A549 (cell line): ENCODE results near the gene TMEM42. TPM values are rescaled to one million over a fixed set of nuclear protein-coding genes. Genes with fewer than 3 reads are reported as not detected.
"Not testable (repeated sequence)": the region's sequence is repeated elsewhere in the genome, so short reads cannot be mapped to it uniquely, and the experiment has no call there.

ENCODE experiments used
- ATAC-seq, 2 experiments: fragments of 200-7000 bp in 1 of 2; fragments of >200 bp in 1 of 2; cut with Nextera tagmentation in 1 of 2; cut with Tn5 transposase in 1 of 2; 3 replicates each; pipeline versions ENCODE4 v1.8.0 to v1.9.1; 2018 to 2020; ENCODE audit warnings: mild to moderate bottlenecking in 1 of 2, moderate library complexity in 1 of 2
- CTCF ChIA-PET: fragments of 300-600 bp; sonication (Branson Sonifier 250); formaldehyde crosslinking; extraction: SDS; loops from one replicate; lab custom pipeline; 2021; ENCODE audit warnings: antibody characterized with exemption, inconsistent platforms; lab: Yijun Ruan, JAX
- POLR2A ChIA-PET: fragments of 350-600 bp; formaldehyde crosslinking; extraction: SDS; loops from one replicate; lab custom pipeline; 2021; ENCODE audit warnings: antibody characterized with exemption, inconsistent platforms; lab: Yijun Ruan, JAX
- DNase-seq, 2 experiments: peaks; one replicate each; pipeline versions ENCODE4 v3.0.0 to v3.0.0-alpha.2; 2011 to 2016; ENCODE audit warnings: low read depth in 1 of 2, low spot score in 1 of 2
- FAIRE-seq: peaks from 2 replicates; lab custom pipeline; 2011; peaks lifted over from hg19 to GRCh38; lab: Jason Lieb, UNC
- H3K27ac ChIP-seq, 2 experiments: fragments of >200 bp; sonication (Bioruptor Twin); formaldehyde crosslinking; 3 replicates each; pipeline ENCODE4 v1.5.1; 2016 to 2017
- H3K4me1 ChIP-seq: fragments of >200 bp; sonication (Bioruptor Twin); formaldehyde crosslinking; 3 replicates; pipeline ENCODE4 v1.6.1; 2016
- H3K4me2 ChIP-seq: fragments of >200 bp; sonication (Bioruptor Twin); formaldehyde crosslinking; 3 replicates; pipeline ENCODE4 v1.6.1; 2016
- H3K4me3 ChIP-seq: fragments of >200 bp; sonication (Bioruptor Twin); formaldehyde crosslinking; 3 replicates; pipeline ENCODE4 v1.5.1; 2016
- H3K9me3 ChIP-seq: fragments of >200 bp; sonication (Bioruptor Twin); formaldehyde crosslinking; 3 replicates; pipeline ENCODE4 v1.6.1; 2016
- CBX2 ChIP-seq: fragments of 200-600 bp; sonication (generic); IDR thresholded peaks from 2 replicates; pipeline ENCODE4 v1.6.1; 2016; ENCODE audit warnings: low read depth, mild to moderate bottlenecking, borderline replicate concordance
- CEBPB ChIP-seq, 2 experiments: fragments of >200 bp in 1 of 2; sonication (Bioruptor Twin) in 1 of 2; formaldehyde crosslinking in 1 of 2; IDR thresholded peaks; 2 replicates each; pipeline ENCODE4 v1.6.1; 2012 to 2016
- CHD4 ChIP-seq: fragments of 200-600 bp; sonication (generic); IDR thresholded peaks from 2 replicates; pipeline ENCODE4 v1.6.1; 2016; ENCODE audit warnings: antibody characterized with exemption, mild to moderate bottlenecking, borderline replicate concordance
- EP300 ChIP-seq, 2 experiments: fragments of >200 bp; sonication (Bioruptor Twin); formaldehyde crosslinking; IDR thresholded peaks; 2 replicates in 1 of 2; 3 replicates in 1 of 2; pipeline ENCODE4 v1.6.1; 2016 to 2017
- FOSB ChIP-seq: fragments of 250-450 bp; sonication (Bioruptor Pico); IDR thresholded peaks from 2 replicates; pipeline ENCODE4 v1.5.0; 2020; ENCODE audit warnings: mild to moderate bottlenecking, moderate library complexity
- FOSL2 ChIP-seq, 2 experiments: fragments of 450-650 bp in 1 of 2; fragments of >200 bp in 1 of 2; sonication (Bioruptor Twin) in 1 of 2; formaldehyde crosslinking; IDR thresholded peaks; 2 replicates each; pipeline versions ENCODE4 v1.5.0 to v1.6.1; 2016 to 2020; ENCODE audit warnings: mild to moderate bottlenecking in 1 of 2, moderate library complexity in 1 of 2
- JUNB ChIP-seq: fragments of >200 bp; sonication (Bioruptor Twin); formaldehyde crosslinking; IDR thresholded peaks from 2 replicates; pipeline ENCODE4 v1.6.1; 2016
- MAFK ChIP-seq: fragments of 450-650 bp; IDR thresholded peaks from 2 replicates; pipeline ENCODE4 v1.6.1; 2014; ENCODE audit not compliant: partially characterized antibody
- NPAS2 ChIP-seq: fragments of 250-450 bp; sonication (Bioruptor Pico); IDR thresholded peaks from 2 replicates; pipeline ENCODE4 v1.8.0; 2022; ENCODE audit warnings: mild to moderate bottlenecking, moderate library complexity, borderline replicate concordance
- NR3C1 ChIP-seq: fragments of >200 bp; sonication (Bioruptor Twin); formaldehyde crosslinking; IDR thresholded peaks from 3 replicates; pipeline ENCODE4 v1.6.1; 2017
- POLR2A ChIP-seq: IDR thresholded peaks from 2 replicates; pipeline ENCODE4 v1.6.1; 2012; ENCODE audit warnings: mild to moderate bottlenecking, low read length
- RAD21 ChIP-seq, 2 experiments: fragments of >200 bp in 1 of 2; sonication (Bioruptor Twin) in 1 of 2; formaldehyde crosslinking in 1 of 2; IDR thresholded peaks in 1 of 2; conservative IDR thresholded peaks in 1 of 2; 2 replicates in 1 of 2; 3 replicates in 1 of 2; pipeline ENCODE4 v1.6.1; 2012 to 2018; ENCODE audit warnings: inconsistent platforms in 1 of 2
- RNF2 ChIP-seq: fragments of 200-600 bp; sonication (generic); IDR thresholded peaks from 2 replicates; pipeline ENCODE4 v1.6.1; 2016; ENCODE audit warnings: low read depth, mild to moderate bottlenecking, antibody characterized with exemption, moderate library complexity, borderline replicate concordance
- SMC3 ChIP-seq: fragments of >200 bp; sonication (Bioruptor Twin); formaldehyde crosslinking; IDR thresholded peaks from 3 replicates; pipeline ENCODE4 v1.6.1; 2018; ENCODE audit warnings: inconsistent platforms
- TFCP2L1 ChIP-seq: fragments of 250-450 bp; sonication (Bioruptor Pico); IDR thresholded peaks from 2 replicates; pipeline ENCODE4 v1.5.0; 2021; ENCODE audit warnings: mild to moderate bottlenecking
- WGBS: methylation state at CpG from one replicate; pipeline ENCODE4 v1.1.6; 2017; ENCODE audit errors: missing lambda C conversion rate; 5-methylcytosine and 5-hydroxymethylcytosine counted together
- polyA plus RNA-seq, 4 experiments: library from polyadenylated mRNA; depleted of rRNA in 3 of 4; stranded (reverse); fragments of >200 nt; fragmentation: RNase III in 1 of 4; extraction: RNeasy Plus Mini Kit Qiagen cat#74134 plus additional on column Dnase treatment in 1 of 4; gene quantifications; 2 replicates in 3 of 4; 3 replicates in 1 of 4; pipeline ENCODE4 v1.2.3, GENCODE V29; 2011 to 2017
- TF ChIP-seq, protein P1 (sequence below): IDR thresholded peaks from 2 replicates; pipeline ENCODE4 v1.6.1; 2012; ENCODE audit warnings: low read depth, borderline replicate concordance
- TF ChIP-seq, protein P2 (sequence below): fragments of 450-650 bp; IDR thresholded peaks from 2 replicates; pipeline ENCODE4 v1.6.1; 2014; ENCODE audit warnings: antibody characterized with exemption

TMEM42 gene
- polyA plus RNA-seq, 2 of the 4 experiments (the other 2 are of a cell fraction): 10.0 to 18.0 TPM

DNA sequence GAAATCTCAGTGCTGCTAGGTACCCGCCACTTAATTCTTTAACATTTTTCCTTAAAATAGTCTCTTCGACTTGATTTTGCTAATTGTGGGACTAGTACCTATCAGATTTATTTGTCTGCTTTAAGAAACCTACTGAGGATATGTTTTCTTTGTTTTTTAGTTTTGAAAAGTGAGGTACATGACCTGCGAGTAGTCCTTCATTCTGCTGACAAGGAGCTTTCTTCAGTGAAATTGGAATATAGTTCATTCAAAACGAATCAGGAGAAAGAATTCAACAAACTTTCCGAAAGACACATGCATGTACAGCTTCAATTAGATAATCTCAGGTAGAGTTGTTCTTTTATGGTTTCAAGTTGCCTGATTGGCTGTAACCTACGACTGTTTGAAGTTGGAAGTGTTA is 47.0 kb upstream of the TMEM42 start:
- no peaks in the 10 kb centered on the region for H3K4me1 ChIP-seq
- FAIRE-seq (no peak), ATAC-seq (no peak), DNase-seq (no peak)
- WGBS: 86% methylated on average over 6 of the region's 6 CpGs
- no peak overlapping the region for H3K27ac ChIP-seq
- H3K4me2 ChIP-seq: no peak overlapping the region
- TF ChIP-seq MAFK (peak; percentile 26), CEBPB (IDR thresholded peaks at IDR 0.05) (no peak)
- TF ChIP-seq, all 56 proteins: peak for 1
- Histone ChIP-seq H3K9me3 (no peaks in the 10 kb centered on the region), H3K4me3 (no peak overlapping the region)
- ChIA-PET CTCF (interaction anchor here (0.6 kb wide), 1 partner anchor 18 kb away, joined by 4 read pairs; no protein-coding TSS in a partner anchor), POLR2A (no interaction called here)

DNA sequence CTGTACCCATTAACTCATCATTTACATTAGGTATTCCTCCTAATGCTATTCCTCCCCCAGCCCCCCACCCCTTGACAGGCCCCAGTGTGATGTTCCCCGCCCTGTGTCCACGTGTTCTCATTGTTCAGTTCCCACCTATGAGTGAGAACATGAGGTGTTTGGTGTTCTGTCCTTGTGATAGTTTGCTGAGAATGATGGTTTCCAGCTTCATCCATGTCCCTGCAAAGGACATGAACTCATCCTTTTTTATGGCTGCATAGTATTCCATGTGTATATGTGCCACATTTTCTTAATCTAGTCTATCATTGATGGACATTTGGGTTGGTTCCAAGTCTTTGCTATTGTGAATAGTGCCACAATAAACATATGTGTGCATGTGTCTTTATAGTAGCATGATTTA is 45.4 kb upstream of the TMEM42 start:
- FAIRE-seq: not testable (repeated sequence)

DNA sequence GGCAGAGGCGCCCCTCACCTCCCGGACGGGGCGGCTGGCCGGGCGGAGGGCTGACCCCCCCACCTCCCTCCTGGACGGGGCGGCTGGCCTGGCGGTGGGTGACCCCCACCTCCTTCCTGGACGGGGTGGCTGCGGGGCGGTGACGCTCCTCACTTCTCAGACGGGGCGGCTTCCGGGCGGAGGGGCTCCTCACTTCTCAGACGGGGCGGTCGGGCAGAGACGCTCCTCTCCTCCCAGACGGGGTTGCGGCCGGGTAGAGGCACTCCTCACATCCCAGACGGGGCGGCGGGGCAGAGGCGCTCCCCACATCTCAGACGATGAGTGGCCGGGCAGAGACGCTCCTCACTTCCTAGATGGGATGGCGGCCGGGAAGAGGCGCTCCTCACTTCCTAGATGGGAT is 40.5 kb upstream of the TMEM42 start:
- POLR2A ChIA-PET, H3K4me3 ChIP-seq, FAIRE-seq, DNase-seq, CTCF ChIA-PET, H3K9me3 ChIP-seq, H3K4me2 ChIP-seq, H3K4me1 ChIP-seq, H3K27ac ChIP-seq, ATAC-seq: not testable (repeated sequence)
- WGBS: no CpG with 5 or more reads among the region's 34 CpGs

More for the DNA sequence above, 45.4 kb upstream of the TMEM42 start:
- H3K9me3 ChIP-seq, H3K4me2 ChIP-seq, ATAC-seq, H3K4me3 ChIP-seq, DNase-seq, H3K4me1 ChIP-seq, POLR2A ChIA-PET, H3K27ac ChIP-seq, CTCF ChIA-PET: not testable (repeated sequence)
- WGBS: 80% methylated on average over 1 of the region's 2 CpGs

DNA sequence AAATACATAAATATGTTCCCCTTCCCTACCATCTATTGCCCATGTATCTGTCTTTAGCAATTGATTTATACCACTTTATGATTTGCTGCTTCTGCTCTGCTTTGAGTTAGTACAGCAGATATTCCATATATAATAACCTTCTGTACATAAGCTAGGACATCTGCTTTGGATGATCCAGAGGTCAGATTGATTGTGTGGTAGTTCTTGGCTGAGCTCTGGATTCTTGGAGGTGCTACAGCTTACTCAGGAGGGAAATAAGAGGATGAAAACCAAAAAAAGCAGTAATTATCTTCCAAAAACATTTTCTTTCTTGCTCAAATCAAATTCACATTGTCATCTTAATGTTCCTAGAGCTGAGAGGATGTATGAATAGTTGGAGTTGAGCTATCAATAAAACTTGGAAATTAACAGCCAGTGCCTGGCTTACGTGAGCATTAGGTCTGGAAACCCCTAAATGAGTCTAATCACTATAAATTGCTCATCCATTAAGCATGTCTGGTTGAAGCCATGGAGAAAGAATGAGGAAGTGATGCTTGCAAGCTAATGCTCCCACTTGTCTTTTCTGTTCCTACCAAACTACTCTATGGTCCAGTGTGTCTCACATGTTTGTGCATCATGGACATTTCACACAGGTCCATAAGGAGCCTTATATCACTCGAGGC is 36.3 kb upstream of the TMEM42 start:
- DNase-seq (peak in 1 of 2 experiments; percentile 5), FAIRE-seq (no peak), ATAC-seq (no peak)
- no peak overlapping the region for H3K4me3 ChIP-seq
- H3K4me2 ChIP-seq: no peak overlapping the region
- H3K4me1 ChIP-seq: no peaks in the 10 kb centered on the region
- TF ChIP-seq RNF2: no peak
- no peak for TF ChIP-seq NR3C1
- TF ChIP-seq CBX2: no peak
- no peak for TF ChIP-seq FOSB
- no peak for TF ChIP-seq NPAS2 (CRISPR knock-in tag)
- no peak for TF ChIP-seq TFCP2L1 (CRISPR knock-in tag)
- TF ChIP-seq FOSL2 (IDR thresholded peaks at IDR 0.05): no peak
- TF ChIP-seq FOSL2 (CRISPR knock-in tag; IDR thresholded peaks at IDR 0.05): no peak
- no peak for TF ChIP-seq POLR2A
- no peak for TF ChIP-seq CHD4
- TF ChIP-seq SMC3: no peak
- TF ChIP-seq, protein P1, sequence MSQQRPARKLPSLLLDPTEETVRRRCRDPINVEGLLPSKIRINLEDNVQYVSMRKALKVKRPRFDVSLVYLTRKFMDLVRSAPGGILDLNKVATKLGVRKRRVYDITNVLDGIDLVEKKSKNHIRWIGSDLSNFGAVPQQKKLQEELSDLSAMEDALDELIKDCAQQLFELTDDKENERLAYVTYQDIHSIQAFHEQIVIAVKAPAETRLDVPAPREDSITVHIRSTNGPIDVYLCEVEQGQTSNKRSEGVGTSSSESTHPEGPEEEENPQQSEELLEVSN: no peak
- TF ChIP-seq, protein P2, sequence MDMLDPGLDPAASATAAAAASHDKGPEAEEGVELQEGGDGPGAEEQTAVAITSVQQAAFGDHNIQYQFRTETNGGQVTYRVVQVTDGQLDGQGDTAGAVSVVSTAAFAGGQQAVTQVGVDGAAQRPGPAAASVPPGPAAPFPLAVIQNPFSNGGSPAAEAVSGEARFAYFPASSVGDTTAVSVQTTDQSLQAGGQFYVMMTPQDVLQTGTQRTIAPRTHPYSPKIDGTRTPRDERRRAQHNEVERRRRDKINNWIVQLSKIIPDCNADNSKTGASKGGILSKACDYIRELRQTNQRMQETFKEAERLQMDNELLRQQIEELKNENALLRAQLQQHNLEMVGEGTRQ: no peak
- no peak for TF ChIP-seq CEBPB (IDR thresholded peaks at IDR 0.05)
- TF ChIP-seq MAFK: no peak
- TF ChIP-seq EP300 (IDR thresholded peaks at IDR 0.05): no peak
- TF ChIP-seq JUNB: no peak
- TF ChIP-seq RAD21 (conservative IDR thresholded peaks at IDR 0.05 in 1 of 2, IDR thresholded peaks at IDR 0.05 in 1 of 2): no peak
- H3K9me3 ChIP-seq: no peaks in the 10 kb centered on the region
- CTCF ChIA-PET: no interaction called here
- POLR2A ChIA-PET: interaction anchor here (0.7 kb wide), 1 partner anchor 395 kb away, joined by 5 read pairs; no protein-coding TSS in a partner anchor
- no peak overlapping the region for H3K27ac ChIP-seq
- 76% methylated on average over 2 of the region's 2 CpGs for WGBS
